HepG2 (cell line): ENCODE measurements around the gene TMEM165. TPM values are rescaled to one million over a fixed set of nuclear protein-coding genes. Genes with fewer than 3 reads are reported as not detected.

Experiments
- ATAC-seq: fragments of 200-7000 bp; cut with Tn5 transposase; 3 replicates; pipeline ENCODE4 v1.9.1; 2020; ENCODE audit warnings: mild to moderate bottlenecking, moderate library complexity
- BruUV-seq: library from RNA; stranded (reverse); fragments of 400-500 nt; replicated peaks from 2 replicates; lab custom pipeline; 2021; lab: Mats Ljungman, UMichigan
- CTCF ChIA-PET: fragments of 300-600 bp; formaldehyde crosslinking; extraction: SDS; loops from one replicate; lab custom pipeline; 2021; ENCODE audit warnings: low total read pairs, inconsistent platforms, low intra/inter-chr PET ratio; lab: Yijun Ruan, JAX
- POLR2A ChIA-PET: fragments of 350-600 bp; sonication (Branson Sonifier 250); formaldehyde crosslinking; loops from one replicate; lab custom pipeline; 2020; ENCODE audit warnings: antibody characterized with exemption, inconsistent platforms; lab: Yijun Ruan, JAX
- DNase-seq: peaks from one replicate; pipeline ENCODE4 v3.0.0-alpha.2; 2015; ENCODE audit warnings: low spot score
- FAIRE-seq: peaks from 3 replicates; lab custom pipeline; 2011; peaks lifted over from hg19 to GRCh38; lab: Jason Lieb, UNC
- H2AFZ ChIP-seq: one replicate; pipeline ENCODE4 v1.6.1; 2011; ENCODE audit warnings: low read length, inconsistent platforms
- H3K27ac ChIP-seq: fragments of 300-600 bp; 3 replicates; pipeline ENCODE4 v1.8.0; 2011; ENCODE audit warnings: mixed run types, mild to moderate bottlenecking, mixed read lengths, low read length, inconsistent platforms; ENCODE audit not compliant: insufficient read depth; ENCODE audit errors: extremely low read length
- H3K27me3 ChIP-seq, 2 experiments: fragments of 200-600 bp in 1 of 2; 2 replicates in 1 of 2; 3 replicates in 1 of 2; pipeline versions ENCODE4 v1.6.0 to v1.8.0; 2011; ENCODE audit warnings: low read length in 2 of 2, mild to moderate bottlenecking in 2 of 2, moderate library complexity in 2 of 2, inconsistent platforms in 1 of 2; ENCODE audit not compliant: insufficient read depth in 2 of 2, control insufficient read depth in 1 of 2
- H3K36me3 ChIP-seq, 2 experiments: fragments of 200-600 bp in 1 of 2; replicated peaks in 1 of 2; 2 replicates in 1 of 2; 3 replicates in 1 of 2; pipeline versions ENCODE4 v1.5.1 to v1.8.0; 2011; ENCODE audit warnings: low read length in 2 of 2, inconsistent platforms in 1 of 2; ENCODE audit not compliant: insufficient read depth in 2 of 2, control insufficient read depth in 1 of 2
- H3K4me1 ChIP-seq: 2 replicates; pipeline ENCODE4 v1.5.1; 2012; ENCODE audit warnings: low read length, inconsistent platforms; ENCODE audit not compliant: insufficient read depth
- H3K4me2 ChIP-seq: 2 replicates; pipeline ENCODE4 v1.6.0; 2011; ENCODE audit warnings: low read depth, low read length, inconsistent platforms
- H3K4me3 ChIP-seq, 3 experiments: fragments of 200-600 bp in 1 of 3; sonication (generic), shearing (Covaris generic) in 1 of 3; replicated peaks in 1 of 3; 2 replicates each; pipeline ENCODE4 v1.5.1; 2011 to 2016; ENCODE audit warnings: low read length in 3 of 3, inconsistent platforms in 2 of 3, low read depth in 2 of 3, mild to moderate bottlenecking in 2 of 3, control low read depth in 1 of 3, mixed read lengths in 1 of 3; ENCODE audit not compliant: insufficient read depth in 1 of 3
- H3K79me2 ChIP-seq: one replicate; pipeline ENCODE4 v1.6.1; 2011; ENCODE audit warnings: low read length, inconsistent platforms; ENCODE audit not compliant: insufficient read depth
- H3K9ac ChIP-seq: 2 replicates; pipeline ENCODE4 v1.6.0; 2011; ENCODE audit warnings: mild to moderate bottlenecking, low read depth, low read length, inconsistent platforms; ENCODE audit not compliant: insufficient read depth
- H3K9me3 ChIP-seq: 2 replicates; pipeline ENCODE4 v1.5.1; 2012; ENCODE audit warnings: mild to moderate bottlenecking, low read length
- H4K20me1 ChIP-seq: 2 replicates; pipeline ENCODE4 v1.6.0; 2011; ENCODE audit warnings: inconsistent platforms, mild to moderate bottlenecking, low read length, moderate library complexity; ENCODE audit not compliant: insufficient read depth
- NKX3-1 ChIP-seq: sonication (generic); formaldehyde crosslinking; IDR thresholded peaks from 2 replicates; pipeline ENCODE4 v1.5.0; 2020; ENCODE audit warnings: missing genetic modification reagents
- ZNF878 ChIP-seq: sonication (generic); formaldehyde crosslinking; IDR thresholded peaks from 2 replicates; pipeline ENCODE4 v1.8.1; 2023; ENCODE audit warnings: mild to moderate bottlenecking, missing genetic modification reagents, moderate library complexity
- WGBS: methylation state at CpG from one replicate; pipeline ENCODE4 v1.1.6; 2017; ENCODE audit warnings: low lambda C conversion rate; 5-methylcytosine and 5-hydroxymethylcytosine counted together
- in situ Hi-C: cut with HindIII; loops from 2 replicates; pipeline ENCODE4 v1.10.0; 2017; ENCODE audit warnings: low pct_unique_long_range_greater_than_20kb; ENCODE audit not compliant: extremely low pct_ligation_motif_present
- intact Hi-C: fragments of 100-400 bp; cut with micrococcal nuclease; formaldehyde crosslinking; loops from one replicate; pipeline ENCODE4 v1.10.0; 2022; ENCODE audit not compliant: unreplicated experiment
- polyA plus RNA-seq, 8 experiments: library from polyadenylated mRNA; depleted of rRNA in 3 of 8; stranded (reverse) in 7 of 8; unstranded in 1 of 8; fragments of >200 nt; fragmentation: Illumina TruSeq in 4 of 8; extraction: Trizol in 4 of 8; gene quantifications; 2 replicates each; pipeline versions ENCODE4 v1.2.1 to v1.2.3, GENCODE V29; 2011 to 2016; ENCODE audit warnings: low read depth in 4 of 8, missing spikeins in 1 of 8, mixed read lengths in 1 of 8; ENCODE audit not compliant: insufficient read depth in 1 of 8
- total RNA-seq, 5 experiments: library from RNA; depleted of rRNA; stranded (reverse); fragments of >200 nt; fragmentation: Illumina TruSeq; extraction: Trizol; gene quantifications; 2 replicates each; pipeline ENCODE4 v1.2.3, GENCODE V29; 2016; ENCODE audit warnings: low read depth in 1 of 5
- TF ChIP-seq, protein P1 (sequence below): sonication (generic); formaldehyde crosslinking; IDR thresholded peaks from 2 replicates; pipeline ENCODE4 v1.8.0; 2022; ENCODE audit warnings: missing genetic modification reagents, mild to moderate bottlenecking, moderate library complexity, borderline replicate concordance
- TF ChIP-seq, protein P2 (sequence below): sonication (generic); formaldehyde crosslinking; conservative IDR thresholded peaks from 2 replicates; pipeline ENCODE4 v1.8.1; 2023; ENCODE audit warnings: missing genetic modification reagents

The TMEM165 gene
- total and polyA plus RNA-seq, 2 of the 13 experiments (the other 11 are each of a cell fraction or from before 2014, with no cell fraction given): 54.6 to 103 TPM

DNA sequence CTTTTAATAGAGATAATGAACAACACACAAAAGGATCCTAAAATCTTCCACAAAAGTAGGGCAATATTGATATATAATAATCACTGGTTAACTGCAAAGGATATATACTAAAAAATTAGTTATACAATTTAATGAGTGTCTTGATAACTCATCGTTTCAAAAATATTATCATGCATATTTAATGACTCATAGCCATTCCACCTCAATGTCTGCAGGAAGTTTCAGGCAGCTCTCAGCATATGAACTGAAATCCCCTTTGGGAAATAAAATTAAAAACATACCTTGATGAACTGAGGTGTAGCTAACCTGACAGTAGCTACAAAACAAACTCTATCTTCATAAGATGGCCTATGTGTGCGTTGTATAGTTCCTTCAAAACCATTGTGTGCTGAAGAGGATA lies 62.9 kb downstream of the TMEM165 start:
- no peaks in the 10 kb centered on the region for H4K20me1 ChIP-seq
- FAIRE-seq: no peak
- H3K9ac ChIP-seq: no peak overlapping the region
- no peak for DNase-seq
- H2AFZ ChIP-seq: no peak overlapping the region
- H3K4me3 ChIP-seq: no peak overlapping the region
- no peaks in the 10 kb centered on the region for H3K27me3 ChIP-seq
- POLR2A ChIA-PET: no interaction called here
- CTCF ChIA-PET: no interaction called here
- H3K4me2 ChIP-seq: no peak overlapping the region
- 94% methylated on average over 2 of the region's 2 CpGs for WGBS
- TF ChIP-seq ZNF878 (no peak), NKX3-1 (CRISPR knock-in tag) (no peak)
- TF ChIP-seq, protein P1, sequence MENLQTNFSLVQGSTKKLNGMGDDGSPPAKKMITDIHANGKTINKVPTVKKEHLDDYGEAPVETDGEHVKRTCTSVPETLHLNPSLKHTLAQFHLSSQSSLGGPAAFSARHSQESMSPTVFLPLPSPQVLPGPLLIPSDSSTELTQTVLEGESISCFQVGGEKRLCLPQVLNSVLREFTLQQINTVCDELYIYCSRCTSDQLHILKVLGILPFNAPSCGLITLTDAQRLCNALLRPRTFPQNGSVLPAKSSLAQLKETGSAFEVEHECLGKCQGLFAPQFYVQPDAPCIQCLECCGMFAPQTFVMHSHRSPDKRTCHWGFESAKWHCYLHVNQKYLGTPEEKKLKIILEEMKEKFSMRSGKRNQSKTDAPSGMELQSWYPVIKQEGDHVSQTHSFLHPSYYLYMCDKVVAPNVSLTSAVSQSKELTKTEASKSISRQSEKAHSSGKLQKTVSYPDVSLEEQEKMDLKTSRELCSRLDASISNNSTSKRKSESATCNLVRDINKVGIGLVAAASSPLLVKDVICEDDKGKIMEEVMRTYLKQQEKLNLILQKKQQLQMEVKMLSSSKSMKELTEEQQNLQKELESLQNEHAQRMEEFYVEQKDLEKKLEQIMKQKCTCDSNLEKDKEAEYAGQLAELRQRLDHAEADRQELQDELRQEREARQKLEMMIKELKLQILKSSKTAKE (CRISPR knock-in tag): no peak
- TF ChIP-seq, protein P2, sequence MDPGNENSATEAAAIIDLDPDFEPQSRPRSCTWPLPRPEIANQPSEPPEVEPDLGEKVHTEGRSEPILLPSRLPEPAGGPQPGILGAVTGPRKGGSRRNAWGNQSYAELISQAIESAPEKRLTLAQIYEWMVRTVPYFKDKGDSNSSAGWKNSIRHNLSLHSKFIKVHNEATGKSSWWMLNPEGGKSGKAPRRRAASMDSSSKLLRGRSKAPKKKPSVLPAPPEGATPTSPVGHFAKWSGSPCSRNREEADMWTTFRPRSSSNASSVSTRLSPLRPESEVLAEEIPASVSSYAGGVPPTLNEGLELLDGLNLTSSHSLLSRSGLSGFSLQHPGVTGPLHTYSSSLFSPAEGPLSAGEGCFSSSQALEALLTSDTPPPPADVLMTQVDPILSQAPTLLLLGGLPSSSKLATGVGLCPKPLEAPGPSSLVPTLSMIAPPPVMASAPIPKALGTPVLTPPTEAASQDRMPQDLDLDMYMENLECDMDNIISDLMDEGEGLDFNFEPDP (CRISPR knock-in tag): no peak
- in situ Hi-C loops (loop anchor here (25.0 kb wide), 1 partner anchor 279 kb away; no protein-coding TSS in a partner anchor), intact Hi-C loops (no loop called here)
- no TSS peak for BruUV-seq
- peaks cover 0 to 2% of the 10 kb centered on the region in 2 experiments; a peak in 2 of 5 replicates for H3K36me3 ChIP-seq
- no peaks in the 10 kb centered on the region for H3K4me1 ChIP-seq
- no peaks in the 10 kb centered on the region for H3K79me2 ChIP-seq
- no peaks in the 10 kb centered on the region for H3K9me3 ChIP-seq
- no peak for ATAC-seq
- no peak overlapping the region for H3K27ac ChIP-seq
